Calu3 (cell line): Measurements from ENCODE around the gene NPHP3. TPM values are rescaled to one million over a fixed set of nuclear protein-coding genes. Genes with fewer than 3 reads are reported as not detected.

Experiments
- BruUV-seq: library from RNA; stranded (reverse); fragments of 400-500 nt; replicated peaks from 2 replicates; lab custom pipeline; 2021; lab: Mats Ljungman, UMichigan
- CTCF ChIA-PET: fragments of 300-600 bp; sonication (Branson Sonifier 250); formaldehyde crosslinking; loops from one replicate; lab custom pipeline; 2022; ENCODE audit warnings: antibody characterized with exemption; lab: Charles Lee
- DNase-seq: peaks from one replicate; pipeline ENCODE4 v3.0.0; 2022
- H3K27ac Mint-ChIP-seq: one replicate; pipeline ENCODE4 v1.8.0; 2022; ENCODE audit warnings: mixed read lengths; ENCODE audit not compliant: unreplicated experiment
- H3K27me3 Mint-ChIP-seq: one replicate; pipeline ENCODE4 v1.8.0; 2022; ENCODE audit warnings: mixed read lengths; ENCODE audit not compliant: unreplicated experiment
- H3K36me3 Mint-ChIP-seq: one replicate; pipeline ENCODE4 v1.8.0; 2022; ENCODE audit warnings: mild to moderate bottlenecking, moderate library complexity, mixed read lengths; ENCODE audit not compliant: insufficient read depth, unreplicated experiment
- H3K4me1 Mint-ChIP-seq: one replicate; pipeline ENCODE4 v1.8.0; 2022; ENCODE audit warnings: mild to moderate bottlenecking, low read depth, mixed read lengths; ENCODE audit not compliant: unreplicated experiment
- H3K4me3 Mint-ChIP-seq: one replicate; pipeline ENCODE4 v1.8.0; 2022; ENCODE audit warnings: mild to moderate bottlenecking, low read depth, moderate library complexity, mixed read lengths; ENCODE audit not compliant: unreplicated experiment
- H3K9me3 Mint-ChIP-seq: one replicate; pipeline ENCODE4 v1.8.0; 2022; ENCODE audit warnings: low read depth, mixed read lengths; ENCODE audit not compliant: unreplicated experiment
- intact Hi-C: fragments of 100-400 bp; cut with micrococcal nuclease; formaldehyde crosslinking; loops from one replicate; pipeline ENCODE4 v1.10.0; 2022; ENCODE audit not compliant: unreplicated experiment
- total RNA-seq: library from RNA; stranded (reverse); gene quantifications from 2 replicates; pipeline ENCODE4 v1.2.3, GENCODE V29; 2022
- TF ChIP-seq, protein P1 (sequence below): fragments of 200-600 bp; IDR thresholded peaks from one replicate; pipeline ENCODE4 v1.8.0; 2022; ENCODE audit warnings: antibody characterized with exemption; ENCODE audit not compliant: unreplicated experiment

NPHP3 gene
- total RNA-seq, 1 experiment from 2014 or later: 40.3 TPM

DNA sequence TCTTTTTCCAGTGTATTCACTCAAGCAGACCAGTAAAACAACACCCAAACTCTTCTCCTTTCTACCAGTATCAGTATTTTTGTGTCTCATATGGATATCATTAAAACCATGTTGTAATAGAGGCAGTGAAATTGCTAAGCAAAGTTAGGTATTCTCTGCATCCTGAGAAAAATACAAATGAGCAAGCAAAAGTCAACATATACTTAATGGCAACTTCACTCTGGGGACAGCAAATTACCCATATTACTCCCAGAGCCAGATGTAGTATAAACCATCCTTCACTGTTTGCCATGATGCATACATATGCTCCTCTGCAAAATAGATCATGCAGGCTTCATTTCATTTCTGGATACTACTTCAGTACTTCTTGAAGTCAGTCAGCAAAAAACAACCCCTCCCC, 40.0 kb downstream of the NPHP3 start:
- H3K36me3 Mint-ChIP-seq: peaks cover 42% of the 10 kb centered on the region
- intact Hi-C loops: no loop called here
- no peak for DNase-seq
- H3K27ac Mint-ChIP-seq: no peak overlapping the region
- CTCF ChIA-PET: no interaction called here
- no peaks in the 10 kb centered on the region for H3K4me1 Mint-ChIP-seq
- TF ChIP-seq, protein P1, sequence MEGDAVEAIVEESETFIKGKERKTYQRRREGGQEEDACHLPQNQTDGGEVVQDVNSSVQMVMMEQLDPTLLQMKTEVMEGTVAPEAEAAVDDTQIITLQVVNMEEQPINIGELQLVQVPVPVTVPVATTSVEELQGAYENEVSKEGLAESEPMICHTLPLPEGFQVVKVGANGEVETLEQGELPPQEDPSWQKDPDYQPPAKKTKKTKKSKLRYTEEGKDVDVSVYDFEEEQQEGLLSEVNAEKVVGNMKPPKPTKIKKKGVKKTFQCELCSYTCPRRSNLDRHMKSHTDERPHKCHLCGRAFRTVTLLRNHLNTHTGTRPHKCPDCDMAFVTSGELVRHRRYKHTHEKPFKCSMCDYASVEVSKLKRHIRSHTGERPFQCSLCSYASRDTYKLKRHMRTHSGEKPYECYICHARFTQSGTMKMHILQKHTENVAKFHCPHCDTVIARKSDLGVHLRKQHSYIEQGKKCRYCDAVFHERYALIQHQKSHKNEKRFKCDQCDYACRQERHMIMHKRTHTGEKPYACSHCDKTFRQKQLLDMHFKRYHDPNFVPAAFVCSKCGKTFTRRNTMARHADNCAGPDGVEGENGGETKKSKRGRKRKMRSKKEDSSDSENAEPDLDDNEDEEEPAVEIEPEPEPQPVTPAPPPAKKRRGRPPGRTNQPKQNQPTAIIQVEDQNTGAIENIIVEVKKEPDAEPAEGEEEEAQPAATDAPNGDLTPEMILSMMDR: no peak
- no peaks in the 10 kb centered on the region for H3K27me3 Mint-ChIP-seq
- BruUV-seq: no TSS peak
- no peaks in the 10 kb centered on the region for H3K9me3 Mint-ChIP-seq
- H3K4me3 Mint-ChIP-seq: no peak overlapping the region

DNA sequence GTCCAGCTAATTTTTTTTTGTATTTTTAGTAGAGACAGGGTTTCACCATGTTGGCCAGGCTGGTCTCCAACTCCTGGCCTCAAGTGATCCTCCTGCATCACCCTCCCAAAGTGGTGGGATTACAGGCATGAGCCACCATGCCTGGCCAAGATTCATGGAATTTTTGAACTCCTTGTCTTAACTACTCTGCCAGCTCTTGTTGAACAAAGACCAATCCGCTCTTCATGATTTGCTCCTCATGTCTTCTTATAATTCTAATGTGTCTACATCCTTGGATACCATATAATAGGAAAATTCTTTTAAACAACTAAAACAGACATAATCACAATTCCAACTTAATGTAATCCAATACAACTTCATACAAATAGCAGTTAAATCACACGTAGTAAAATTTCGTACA, 40.8 kb downstream of the NPHP3 start:
- intact Hi-C loops: no loop called here
- no peaks in the 10 kb centered on the region for H3K9me3 Mint-ChIP-seq
- DNase-seq: no peak
- no peaks in the 10 kb centered on the region for H3K27me3 Mint-ChIP-seq
- H3K4me1 Mint-ChIP-seq: no peaks in the 10 kb centered on the region
- TSS peak; percentile 43 for BruUV-seq
- peaks cover 43% of the 10 kb centered on the region for H3K36me3 Mint-ChIP-seq
- TF ChIP-seq, protein P1: no peak
- no peak overlapping the region for H3K27ac Mint-ChIP-seq
- CTCF ChIA-PET: no interaction called here
- H3K4me3 Mint-ChIP-seq: no peak overlapping the region

DNA sequence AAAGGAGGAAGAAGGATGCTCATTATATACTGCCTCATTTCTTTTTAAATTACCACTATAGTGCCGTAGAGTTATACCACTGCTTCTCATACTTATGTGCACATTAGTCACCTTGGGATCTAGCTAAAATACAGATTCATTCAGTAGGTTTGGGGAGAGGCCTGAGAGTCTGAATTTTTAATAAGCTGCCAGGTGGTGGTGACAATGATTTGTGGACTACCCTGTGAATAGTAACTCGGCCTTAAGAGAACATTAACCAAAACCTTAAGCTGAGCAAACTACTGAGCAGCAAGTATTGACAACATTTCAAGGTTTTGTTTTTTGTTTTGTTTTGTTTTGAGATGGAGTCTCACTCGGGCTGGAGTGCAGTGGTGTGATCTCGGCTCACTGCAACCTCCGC, 42.3 kb downstream of the NPHP3 start:
- Mint-ChIP-seq H3K9me3 (no peaks in the 10 kb centered on the region), H3K36me3 (peaks cover 45% of the 10 kb centered on the region), H3K27ac (no peak overlapping the region), H3K27me3 (no peaks in the 10 kb centered on the region), H3K4me3 (no peak overlapping the region), H3K4me1 (no peaks in the 10 kb centered on the region)
- TF ChIP-seq, protein P1: no peak
- CTCF ChIA-PET: interaction anchor here (0.8 kb wide), 1 partner anchor 20 kb away, joined by 3 read pairs; the partner anchor contains the start of genes ACAD11 and UBA5
- intact Hi-C loops: no loop called here
- BruUV-seq: no TSS peak
- no peak for DNase-seq

DNA sequence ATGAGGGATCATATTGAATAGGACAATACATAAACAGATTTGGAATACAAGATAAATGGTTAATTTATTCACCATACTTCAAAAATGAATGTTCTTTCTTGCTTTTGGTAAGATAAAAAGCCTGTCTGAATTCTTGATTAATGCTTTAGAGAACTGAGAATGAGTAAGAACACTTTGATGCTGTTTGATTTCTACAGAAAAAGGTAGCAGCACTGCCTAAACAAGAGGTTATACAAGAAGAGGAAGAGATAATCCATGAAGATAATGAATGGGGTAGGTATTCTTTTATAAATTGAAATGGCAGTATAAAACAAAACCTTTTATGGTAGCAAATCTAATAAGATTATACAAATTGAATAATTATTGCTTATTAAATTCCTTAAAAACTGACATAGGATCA, 46.8 kb downstream of the NPHP3 start:
- TF ChIP-seq, protein P1: no peak
- H3K4me1 Mint-ChIP-seq: no peaks in the 10 kb centered on the region
- CTCF ChIA-PET: no interaction called here
- no peaks in the 10 kb centered on the region for H3K27me3 Mint-ChIP-seq
- H3K36me3 Mint-ChIP-seq: peaks cover 59% of the 10 kb centered on the region
- no peak overlapping the region for H3K27ac Mint-ChIP-seq
- no peak overlapping the region for H3K4me3 Mint-ChIP-seq
- intact Hi-C loops: no loop called here
- H3K9me3 Mint-ChIP-seq: no peaks in the 10 kb centered on the region
- BruUV-seq: no TSS peak
- DNase-seq: no peak
